Measurements from ENCODE around the gene TBX15.

The TBX15 gene

DNA sequence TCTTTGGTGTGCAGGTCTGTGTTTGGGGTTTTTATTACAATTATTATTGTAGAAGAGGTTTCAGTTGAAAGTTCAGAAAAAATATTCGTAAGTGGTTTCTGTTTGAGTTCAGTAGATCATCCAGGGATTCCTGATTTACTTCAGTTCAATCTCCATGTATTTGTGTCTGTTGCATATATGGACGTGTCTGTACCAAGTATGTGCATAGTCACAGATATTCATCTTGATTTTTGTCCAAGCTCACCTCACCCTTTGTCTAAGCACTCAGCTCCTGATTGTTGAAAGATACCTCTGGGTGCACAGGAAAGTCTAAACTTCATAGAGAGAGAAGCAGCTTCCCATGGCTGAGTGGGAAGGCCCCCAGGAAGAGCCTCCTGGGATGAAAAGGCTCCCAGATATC is 141.7 kb downstream of the TBX15 start:
- TF ChIP-seq CSDC2 (CRISPR knock-in tag; IDR thresholded peaks at IDR 0.05) = no peak
- no peak for TF ChIP-seq CSRNP3 (CRISPR knock-in tag; IDR thresholded peaks at IDR 0.05)
- TF ChIP-seq PPARA (CRISPR knock-in tag; IDR thresholded peaks at IDR 0.05; ENCODE audit: borderline replicate concordance) = no peak
- TF ChIP-seq ZNF565 (CRISPR knock-in tag; conservative IDR thresholded peaks at IDR 0.05; ENCODE audit: low read depth) = no peak
- no peak for TF ChIP-seq ZNF8 (CRISPR knock-in tag; IDR thresholded peaks at IDR 0.05)
- no peak for TF ChIP-seq TSHZ2 (CRISPR knock-in tag; IDR thresholded peaks at IDR 0.05)
- TF ChIP-seq ESRRG (CRISPR knock-in tag; IDR thresholded peaks at IDR 0.05) = no peak
- TF ChIP-seq BACH2 (CRISPR knock-in tag; IDR thresholded peaks at IDR 0.05; ENCODE audit: borderline replicate concordance) = no peak
- TF ChIP-seq TCF4 (CRISPR knock-in tag; IDR thresholded peaks at IDR 0.05; ENCODE audit: borderline replicate concordance) = no peak
- no peak for TF ChIP-seq ISL1 (CRISPR knock-in tag; IDR thresholded peaks at IDR 0.05)
- no peak for TF ChIP-seq PATZ1 (CRISPR knock-in tag; IDR thresholded peaks at IDR 0.05; ENCODE audit: borderline replicate concordance)
- no peak for TF ChIP-seq ARNTL (CRISPR knock-in tag; IDR thresholded peaks at IDR 0.05; ENCODE audit: borderline replicate concordance, low read depth)
- no peak for TF ChIP-seq RARB (CRISPR knock-in tag; IDR thresholded peaks at IDR 0.05)
- no peak for TF ChIP-seq ZFP3 (CRISPR knock-in tag; IDR thresholded peaks at IDR 0.05)
- TF ChIP-seq OSR1 (CRISPR knock-in tag; IDR thresholded peaks at IDR 0.05) = no peak
- no peak for TF ChIP-seq ZFP30 (CRISPR knock-in tag; IDR thresholded peaks at IDR 0.05)
- TF ChIP-seq ZC3H10 (CRISPR knock-in tag; IDR thresholded peaks at IDR 0.05) = no peak
- TF ChIP-seq GLIS3 (CRISPR knock-in tag; IDR thresholded peaks at IDR 0.05) = no peak
- TF ChIP-seq, protein P1, sequence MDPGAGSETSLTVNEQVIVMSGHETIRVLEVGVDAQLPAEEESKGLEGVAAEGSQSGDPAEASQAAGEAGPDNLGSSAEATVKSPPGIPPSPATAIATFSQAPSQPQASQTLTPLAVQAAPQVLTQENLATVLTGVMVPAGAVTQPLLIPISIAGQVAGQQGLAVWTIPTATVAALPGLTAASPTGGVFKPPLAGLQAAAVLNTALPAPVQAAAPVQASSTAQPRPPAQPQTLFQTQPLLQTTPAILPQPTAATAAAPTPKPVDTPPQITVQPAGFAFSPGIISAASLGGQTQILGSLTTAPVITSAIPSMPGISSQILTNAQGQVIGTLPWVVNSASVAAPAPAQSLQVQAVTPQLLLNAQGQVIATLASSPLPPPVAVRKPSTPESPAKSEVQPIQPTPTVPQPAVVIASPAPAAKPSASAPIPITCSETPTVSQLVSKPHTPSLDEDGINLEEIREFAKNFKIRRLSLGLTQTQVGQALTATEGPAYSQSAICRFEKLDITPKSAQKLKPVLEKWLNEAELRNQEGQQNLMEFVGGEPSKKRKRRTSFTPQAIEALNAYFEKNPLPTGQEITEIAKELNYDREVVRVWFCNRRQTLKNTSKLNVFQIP (CRISPR knock-in tag; IDR thresholded peaks at IDR 0.05; ENCODE audit: borderline replicate concordance, low read depth) = no peak
- no peak for TF ChIP-seq TOX (CRISPR knock-in tag; IDR thresholded peaks at IDR 0.05; ENCODE audit: borderline replicate concordance)
- no peak for ATAC-seq

DNA sequence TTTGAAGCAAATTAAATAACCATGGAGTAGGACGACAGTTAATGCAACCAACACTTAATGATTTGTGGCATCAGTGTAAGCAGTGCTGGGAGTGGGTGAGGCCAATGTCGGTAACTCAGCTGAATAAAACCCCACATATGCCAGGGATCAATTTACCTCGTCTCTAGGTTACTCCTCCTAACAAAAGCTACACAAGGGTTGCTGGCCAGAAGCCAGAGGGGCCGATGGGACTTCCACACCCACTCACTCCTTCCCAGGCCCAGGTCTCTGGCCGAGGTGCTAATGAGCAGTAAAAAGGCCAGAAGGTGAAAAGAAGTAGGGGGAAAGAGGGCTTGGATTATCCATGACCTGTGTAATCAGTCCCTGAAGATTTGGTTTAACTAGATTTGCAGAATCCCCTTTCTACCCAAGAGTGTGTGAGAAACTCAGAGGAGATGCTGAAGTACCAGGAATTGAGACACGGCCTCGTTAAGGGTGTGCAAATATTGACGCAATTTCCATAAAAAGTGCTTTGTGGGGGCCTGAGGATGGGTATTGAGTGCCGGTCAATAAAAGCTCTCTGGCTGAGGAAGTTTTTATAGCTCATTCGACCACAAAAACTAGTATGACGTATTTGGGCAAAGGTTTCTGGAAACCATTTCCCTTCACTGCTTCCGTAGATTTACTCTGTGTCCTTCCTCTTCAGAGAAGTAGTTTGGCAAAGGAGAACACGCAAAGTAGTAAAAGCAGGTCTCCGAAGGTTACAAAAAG is 145.5 kb downstream of the TBX15 start:
- no peak for ATAC-seq
- no peak for TF ChIP-seq RARB (CRISPR knock-in tag; IDR thresholded peaks at IDR 0.05)
- TF ChIP-seq BACH2 (CRISPR knock-in tag; IDR thresholded peaks at IDR 0.05; ENCODE audit: borderline replicate concordance) = no peak
- TF ChIP-seq OSR1 (CRISPR knock-in tag; IDR thresholded peaks at IDR 0.05) = no peak
- TF ChIP-seq CSRNP3 (CRISPR knock-in tag; IDR thresholded peaks at IDR 0.05) = no peak
- no peak for TF ChIP-seq ESRRG (CRISPR knock-in tag; IDR thresholded peaks at IDR 0.05)
- no peak for TF ChIP-seq PPARA (CRISPR knock-in tag; IDR thresholded peaks at IDR 0.05; ENCODE audit: borderline replicate concordance)
- TF ChIP-seq SNAI2 (CRISPR knock-in tag; IDR thresholded peaks at IDR 0.05) = no peak
- TF ChIP-seq GLIS3 (CRISPR knock-in tag; IDR thresholded peaks at IDR 0.05) = no peak
- TF ChIP-seq ZNF70 (CRISPR knock-in tag; IDR thresholded peaks at IDR 0.05) = no peak
- TF ChIP-seq PATZ1 (CRISPR knock-in tag; IDR thresholded peaks at IDR 0.05; ENCODE audit: borderline replicate concordance) = no peak
- no peak for TF ChIP-seq ISL1 (CRISPR knock-in tag; IDR thresholded peaks at IDR 0.05)
- TF ChIP-seq TSHZ2 (CRISPR knock-in tag; IDR thresholded peaks at IDR 0.05) = no peak
- TF ChIP-seq ZNF565 (CRISPR knock-in tag; conservative IDR thresholded peaks at IDR 0.05; ENCODE audit: low read depth) = no peak
